ENCODE data around the gene GLRX3. TPM values are rescaled to one million over a fixed set of nuclear protein-coding genes. Genes with fewer than 3 reads are reported as not detected.
"Not testable (repeated sequence)": the region's sequence is repeated elsewhere in the genome, so short reads cannot be mapped to it uniquely, and the experiment has no call there.

The GLRX3 gene
- total RNA-seq, 1 donor from 2014 or later = 74.6 TPM

DNA sequence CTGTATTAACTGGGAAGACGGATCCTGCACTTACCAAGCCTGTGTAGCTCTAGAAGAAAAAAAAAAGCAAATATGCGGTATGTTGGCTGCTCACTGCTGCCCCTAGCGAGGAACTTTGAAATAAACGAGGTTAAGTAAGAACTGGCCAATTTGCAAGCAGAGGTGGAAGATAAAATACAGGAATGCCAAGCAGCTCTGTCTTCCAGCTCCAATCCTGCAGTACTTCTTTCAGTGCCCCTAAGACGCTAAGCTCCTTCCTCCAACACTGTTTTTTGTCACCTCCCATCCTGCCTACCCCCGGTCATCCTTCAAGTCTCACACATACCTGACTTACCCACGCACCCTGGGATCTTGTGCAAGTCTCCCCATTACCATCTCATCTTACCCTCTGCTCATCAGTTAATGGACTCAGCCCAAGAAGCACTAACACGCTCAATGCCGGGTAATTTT lies 26.4 kb upstream of the GLRX3 start:
- Mint-ChIP-seq H3K4me3 (peak overlapping the region; percentile 97), H3K27me3 (ENCODE audit: low read depth) (peaks cover 8% of the 10 kb centered on the region), H3K36me3 (peaks cover under 1% of the 10 kb centered on the region), H3K27ac (peak overlapping the region; percentile 92), H3K4me1 (peaks cover 16% of the 10 kb centered on the region), H3K9me3 (peaks cover 7% of the 10 kb centered on the region)
- DNase-seq (ENCODE audit: low spot score in 2 of 2, unreplicated experiment in 2 of 2) = peak; percentile 45 to 79
- peak; percentile 92 for TF ChIP-seq CTCF (IDR thresholded peaks at IDR 0.05; ENCODE audit: unreplicated experiment)

DNA sequence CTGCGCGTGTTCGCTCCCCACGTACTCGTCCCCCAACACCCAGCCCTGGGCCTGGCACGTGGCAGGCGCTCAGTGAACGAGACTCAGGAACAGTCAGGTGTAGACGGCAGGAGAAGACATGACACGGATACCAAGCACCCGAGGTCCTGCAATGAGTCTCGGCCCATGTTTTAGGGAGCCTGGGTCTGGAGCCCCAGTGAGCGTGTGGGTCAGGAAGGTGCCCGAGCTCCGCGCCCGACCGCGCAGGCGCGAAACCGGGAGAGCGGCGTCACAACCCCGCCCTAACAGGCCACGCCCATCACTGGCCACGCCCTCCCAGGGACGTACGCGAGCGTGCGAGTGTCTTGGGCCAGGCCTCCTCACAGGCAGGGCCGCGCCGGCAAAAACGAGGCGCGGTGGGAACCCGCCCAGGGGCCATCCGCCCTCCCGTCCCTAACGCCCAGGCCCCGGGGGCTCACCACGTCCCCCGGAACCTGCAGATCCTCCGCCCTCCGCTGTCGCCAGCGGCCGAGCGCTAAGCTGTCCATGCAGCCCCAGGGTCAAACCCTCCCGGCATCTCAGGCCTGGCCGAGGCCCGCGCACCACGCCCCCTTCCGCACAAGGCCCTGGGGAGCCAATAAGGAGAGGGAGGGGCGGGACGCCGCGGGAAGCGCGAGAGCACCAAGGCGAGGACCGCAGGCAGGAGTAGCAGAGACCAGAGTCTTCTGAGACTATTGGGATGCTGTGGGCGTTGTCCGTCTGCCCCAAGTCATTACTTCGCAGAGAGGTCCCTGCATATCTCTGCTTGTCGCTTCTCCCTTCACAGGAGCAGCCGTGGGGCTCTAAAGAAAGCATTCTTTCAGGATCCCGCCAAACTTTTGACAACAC lies 25.7 kb upstream of the GLRX3 start, which contains the start of gene C10orf143:
Gene C10orf143, minus strand, starts transcription at position 585 of the 867 bp plus-strand sequence. Its CDS starts 58 bp downstream, at position 527.
- Mint-ChIP-seq H3K9me3 (peaks cover 7% of the 10 kb centered on the region), H3K27me3 (ENCODE audit: low read depth) (peaks cover 8% of the 10 kb centered on the region), H3K4me3 (peak within 1 kb of the TSS; percentile 97), H3K4me1 (peaks cover 16% of the 10 kb centered on the region), H3K36me3 (peaks cover 3% of the 10 kb centered on the region), H3K27ac (peak within 1 kb of the TSS; percentile 92)
- TF ChIP-seq CTCF (IDR thresholded peaks at IDR 0.05; ENCODE audit: unreplicated experiment) = no peak
- peak; percentile 94 to 99 for DNase-seq (ENCODE audit: low spot score in 2 of 2, unreplicated experiment in 2 of 2)

GRCh38 chr10:130111113-130111851 lies 24.9 kb upstream of the GLRX3 start:
- peak; percentile 87 to 93 for DNase-seq (ENCODE audit: low spot score in 2 of 2, unreplicated experiment in 2 of 2)
- H3K36me3 Mint-ChIP-seq = peaks cover 4% of the 10 kb centered on the region
- H3K4me1 Mint-ChIP-seq = peaks cover 16% of the 10 kb centered on the region
- peaks cover 3% of the 10 kb centered on the region for H3K27me3 Mint-ChIP-seq (ENCODE audit: low read depth)
- peaks cover 10% of the 10 kb centered on the region for H3K9me3 Mint-ChIP-seq
- no peak for TF ChIP-seq CTCF (IDR thresholded peaks at IDR 0.05; ENCODE audit: unreplicated experiment)
- H3K27ac Mint-ChIP-seq = peak overlapping the region; percentile 92
- H3K4me3 Mint-ChIP-seq = peak overlapping the region; percentile 97

DNA sequence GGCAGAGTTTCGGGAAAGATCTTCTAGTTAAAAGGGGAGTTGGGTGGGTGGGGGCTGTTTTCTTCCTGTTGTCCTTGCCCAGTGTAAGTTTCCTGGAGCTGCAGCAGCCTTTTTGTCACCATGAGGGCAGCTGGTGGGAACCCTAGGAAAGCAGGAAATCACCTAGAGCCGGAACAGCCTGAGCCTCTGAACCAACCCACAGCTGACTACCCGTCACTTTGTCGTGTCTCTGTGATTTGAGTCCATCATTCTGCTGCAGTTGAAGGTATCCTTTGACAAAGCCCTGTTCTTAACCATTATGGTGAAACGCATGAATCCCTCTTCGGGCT lies 24.4 kb upstream of the GLRX3 start:
- Mint-ChIP-seq H3K4me1 (peaks cover 16% of the 10 kb centered on the region), H3K27ac (peak overlapping the region; percentile 92), H3K27me3 (ENCODE audit: low read depth) (peaks cover 2% of the 10 kb centered on the region), H3K36me3 (peaks cover 5% of the 10 kb centered on the region), H3K9me3 (peaks cover 12% of the 10 kb centered on the region), H3K4me3 (peak overlapping the region; percentile 97)
- no peak for TF ChIP-seq CTCF (IDR thresholded peaks at IDR 0.05; ENCODE audit: unreplicated experiment)
- no peak for DNase-seq (ENCODE audit: low spot score in 2 of 2, unreplicated experiment in 2 of 2)

GRCh38 chr10:130112821-130113220 lies 23.4 kb upstream of the GLRX3 start:
- H3K4me3 Mint-ChIP-seq = no peak overlapping the region
- no peak overlapping the region for H3K27ac Mint-ChIP-seq
- H3K27me3 Mint-ChIP-seq (ENCODE audit: low read depth) = no peaks in the 10 kb centered on the region
- no peak for TF ChIP-seq CTCF (IDR thresholded peaks at IDR 0.05; ENCODE audit: unreplicated experiment)
- no peak for DNase-seq (ENCODE audit: low spot score in 2 of 2, unreplicated experiment in 2 of 2)
- H3K4me1 Mint-ChIP-seq = peaks cover 16% of the 10 kb centered on the region
- H3K9me3 Mint-ChIP-seq = peaks cover 19% of the 10 kb centered on the region
- peaks cover 5% of the 10 kb centered on the region for H3K36me3 Mint-ChIP-seq

GRCh38 chr10:130116942-130117341 lies 19.2 kb upstream of the GLRX3 start:
- not testable (repeated sequence) for H3K4me1 Mint-ChIP-seq; H3K27me3 Mint-ChIP-seq (ENCODE audit: low read depth); H3K4me3 Mint-ChIP-seq; DNase-seq (ENCODE audit: low spot score in 2 of 2, unreplicated experiment in 2 of 2); H3K36me3 Mint-ChIP-seq; H3K27ac Mint-ChIP-seq
- peaks cover 20% of the 10 kb centered on the region for H3K9me3 Mint-ChIP-seq

DNA sequence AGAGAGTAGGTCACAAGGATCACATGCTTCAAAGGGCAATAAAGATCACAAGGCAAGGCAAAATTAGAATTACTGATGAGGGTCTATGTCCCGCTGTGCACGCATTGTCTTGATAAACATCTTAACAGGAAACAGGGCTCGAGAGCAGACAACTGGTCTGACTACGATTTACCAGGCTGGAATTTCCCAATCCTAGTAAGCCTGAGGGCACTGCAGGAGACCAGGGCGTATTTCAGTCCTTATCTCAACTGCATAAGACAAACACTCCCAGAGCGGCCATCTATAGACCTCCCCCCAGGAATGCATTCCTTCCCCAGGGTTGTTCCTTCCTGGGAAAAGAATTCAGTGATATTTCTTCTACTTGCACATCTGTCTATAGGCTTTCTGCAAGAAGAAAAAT lies 18.7 kb upstream of the GLRX3 start:
- H3K27me3 Mint-ChIP-seq (ENCODE audit: low read depth); H3K4me3 Mint-ChIP-seq; H3K27ac Mint-ChIP-seq; H3K4me1 Mint-ChIP-seq; DNase-seq (ENCODE audit: low spot score in 2 of 2, unreplicated experiment in 2 of 2); H3K36me3 Mint-ChIP-seq: not testable (repeated sequence)
- H3K9me3 Mint-ChIP-seq = peaks cover 15% of the 10 kb centered on the region

Measured in mesothelial cell of epicardium (in vitro differentiated cells).